Measurements from ENCODE around the gene WWC1. TPM values are rescaled to one million over a fixed set of nuclear protein-coding genes. Genes with fewer than 3 reads are reported as not detected.
A peak's percentile ranks its signal among the peaks of the same experiment; 100 is the strongest.

WWC1 gene
- total and polyA plus RNA-seq, 9 of the 15 experiments (the other 6 are each of a cell fraction or from before 2014, with no cell fraction given), result under 0.01 to 0.54 (median 0.42) TPM; not detected in 6

DNA sequence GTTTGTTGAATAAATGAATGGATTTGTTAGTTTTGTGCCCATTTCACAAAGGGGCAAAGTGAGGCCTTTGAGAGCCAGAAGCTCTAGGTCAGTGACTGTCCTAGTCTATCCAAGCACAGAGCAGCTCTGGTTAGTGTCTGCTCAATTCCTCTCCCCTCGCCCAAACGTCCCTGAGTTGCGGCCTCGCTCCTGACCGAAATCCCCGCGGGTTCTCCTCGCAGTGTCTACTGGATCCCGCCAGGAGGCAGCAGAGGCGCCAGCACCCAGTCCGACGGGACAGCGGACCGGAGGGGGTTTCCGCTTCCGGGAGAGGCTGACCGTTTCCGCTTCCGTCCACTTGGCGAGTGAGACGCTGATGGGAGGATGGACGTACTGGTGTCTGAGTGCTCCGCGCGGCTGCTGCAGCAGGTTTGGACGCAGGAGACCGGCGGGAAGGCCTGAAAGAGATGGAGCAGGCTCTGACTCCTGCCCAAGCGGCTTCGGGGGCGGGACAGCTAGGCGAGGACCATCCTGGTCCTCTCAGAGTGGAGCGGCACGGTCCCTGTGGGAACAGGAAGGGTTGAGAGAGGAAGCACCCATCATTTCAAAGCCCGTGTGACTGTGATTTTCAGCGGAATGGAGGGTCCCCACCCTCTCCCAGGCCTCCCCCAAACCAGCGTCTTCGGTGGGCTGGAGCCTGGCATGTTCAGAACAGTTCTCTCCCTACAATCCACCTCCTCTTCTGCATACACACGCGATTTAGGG, 194.9 kb downstream of the WWC1 start, which contains the start of gene RARS1 (continued):
- TF ChIP-seq SP1 (CRISPR knock-in tag; IDR thresholded peaks at IDR 0.05) (peak; percentile 57; the same call in 1 of the 2 replicates), ZBTB8A (IDR thresholded peaks at IDR 0.05; ENCODE audit: partially characterized antibody) (no peak), EGR1 (conservative IDR thresholded peaks at IDR 0.05) (no peak), ZNF785 (CRISPR knock-in tag; IDR thresholded peaks at IDR 0.05) (no peak), SMAD3 (CRISPR knock-in tag; conservative IDR thresholded peaks at IDR 0.05) (no peak), SIX5 (IDR thresholded peaks at IDR 0.05; ENCODE audit: borderline replicate concordance in 1 of 2, insufficient read depth in 1 of 2, low read depth in 1 of 2, low read length in 2 of 2) (peak; percentile 16 to 39; a peak in 3 of 4 replicates), DNMT1 (IDR thresholded peaks at IDR 0.05) (no peak), HNRNPLL (IDR thresholded peaks at IDR 0.05; ENCODE audit: low read depth, low read length, poor library complexity, severe bottlenecking) (no peak), PHB (CRISPR knock-in tag; IDR thresholded peaks at IDR 0.05) (no peak), C11orf30 (IDR thresholded peaks at IDR 0.05; ENCODE audit: low read depth) (peak; percentile 93), MCM7 (IDR thresholded peaks at IDR 0.05) (no peak), ZC3H8 (IDR thresholded peaks at IDR 0.05) (no peak)
- TF ChIP-seq, protein P1, sequence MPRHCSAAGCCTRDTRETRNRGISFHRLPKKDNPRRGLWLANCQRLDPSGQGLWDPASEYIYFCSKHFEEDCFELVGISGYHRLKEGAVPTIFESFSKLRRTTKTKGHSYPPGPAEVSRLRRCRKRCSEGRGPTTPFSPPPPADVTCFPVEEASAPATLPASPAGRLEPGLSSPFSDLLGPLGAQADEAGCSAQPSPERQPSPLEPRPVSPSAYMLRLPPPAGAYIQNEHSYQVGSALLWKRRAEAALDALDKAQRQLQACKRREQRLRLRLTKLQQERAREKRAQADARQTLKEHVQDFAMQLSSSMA (CRISPR knock-in tag; IDR thresholded peaks at IDR 0.05), result no peak
- TF ChIP-seq, protein P2, sequence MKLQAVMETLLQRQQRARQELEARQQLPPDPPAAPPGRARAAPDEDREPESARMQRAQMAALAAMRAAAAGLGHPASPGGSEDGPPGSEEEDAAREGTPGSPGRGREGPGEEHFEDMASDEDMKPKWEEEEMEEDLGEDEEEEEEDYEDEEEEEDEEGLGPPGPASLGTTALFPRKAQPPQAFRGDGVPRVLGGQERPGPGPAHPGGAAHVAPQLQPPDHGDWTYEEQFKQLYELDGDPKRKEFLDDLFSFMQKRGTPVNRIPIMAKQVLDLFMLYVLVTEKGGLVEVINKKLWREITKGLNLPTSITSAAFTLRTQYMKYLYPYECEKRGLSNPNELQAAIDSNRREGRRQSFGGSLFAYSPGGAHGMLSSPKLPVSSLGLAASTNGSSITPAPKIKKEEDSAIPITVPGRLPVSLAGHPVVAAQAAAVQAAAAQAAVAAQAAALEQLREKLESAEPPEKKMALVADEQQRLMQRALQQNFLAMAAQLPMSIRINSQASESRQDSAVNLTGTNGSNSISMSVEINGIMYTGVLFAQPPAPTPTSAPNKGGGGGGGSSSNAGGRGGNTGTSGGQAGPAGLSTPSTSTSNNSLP (IDR thresholded peaks at IDR 0.05; ENCODE audit: borderline replicate concordance, low read depth, low read length), result no peak
- TF ChIP-seq, protein P3, sequence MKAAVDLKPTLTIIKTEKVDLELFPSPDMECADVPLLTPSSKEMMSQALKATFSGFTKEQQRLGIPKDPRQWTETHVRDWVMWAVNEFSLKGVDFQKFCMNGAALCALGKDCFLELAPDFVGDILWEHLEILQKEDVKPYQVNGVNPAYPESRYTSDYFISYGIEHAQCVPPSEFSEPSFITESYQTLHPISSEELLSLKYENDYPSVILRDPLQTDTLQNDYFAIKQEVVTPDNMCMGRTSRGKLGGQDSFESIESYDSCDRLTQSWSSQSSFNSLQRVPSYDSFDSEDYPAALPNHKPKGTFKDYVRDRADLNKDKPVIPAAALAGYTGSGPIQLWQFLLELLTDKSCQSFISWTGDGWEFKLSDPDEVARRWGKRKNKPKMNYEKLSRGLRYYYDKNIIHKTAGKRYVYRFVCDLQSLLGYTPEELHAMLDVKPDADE (conservative IDR thresholded peaks at IDR 0.05; ENCODE audit: control insufficient read depth, low read depth, low read length), result peak; percentile 55; the same call in 1 of the 2 replicates
- TF ChIP-seq, protein P4, sequence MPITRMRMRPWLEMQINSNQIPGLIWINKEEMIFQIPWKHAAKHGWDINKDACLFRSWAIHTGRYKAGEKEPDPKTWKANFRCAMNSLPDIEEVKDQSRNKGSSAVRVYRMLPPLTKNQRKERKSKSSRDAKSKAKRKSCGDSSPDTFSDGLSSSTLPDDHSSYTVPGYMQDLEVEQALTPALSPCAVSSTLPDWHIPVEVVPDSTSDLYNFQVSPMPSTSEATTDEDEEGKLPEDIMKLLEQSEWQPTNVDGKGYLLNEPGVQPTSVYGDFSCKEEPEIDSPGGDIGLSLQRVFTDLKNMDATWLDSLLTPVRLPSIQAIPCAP (CRISPR knock-in tag; IDR thresholded peaks at IDR 0.05; ENCODE audit: borderline replicate concordance), result no peak
- TF ChIP-seq, protein P5, sequence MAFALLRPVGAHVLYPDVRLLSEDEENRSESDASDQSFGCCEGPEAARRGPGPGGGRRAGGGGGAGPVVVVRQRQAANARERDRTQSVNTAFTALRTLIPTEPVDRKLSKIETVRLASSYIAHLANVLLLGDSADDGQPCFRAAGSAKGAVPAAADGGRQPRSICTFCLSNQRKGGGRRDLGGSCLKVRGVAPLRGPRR (CRISPR knock-in tag; IDR thresholded peaks at IDR 0.05), result no peak
- TF ChIP-seq, protein P6, sequence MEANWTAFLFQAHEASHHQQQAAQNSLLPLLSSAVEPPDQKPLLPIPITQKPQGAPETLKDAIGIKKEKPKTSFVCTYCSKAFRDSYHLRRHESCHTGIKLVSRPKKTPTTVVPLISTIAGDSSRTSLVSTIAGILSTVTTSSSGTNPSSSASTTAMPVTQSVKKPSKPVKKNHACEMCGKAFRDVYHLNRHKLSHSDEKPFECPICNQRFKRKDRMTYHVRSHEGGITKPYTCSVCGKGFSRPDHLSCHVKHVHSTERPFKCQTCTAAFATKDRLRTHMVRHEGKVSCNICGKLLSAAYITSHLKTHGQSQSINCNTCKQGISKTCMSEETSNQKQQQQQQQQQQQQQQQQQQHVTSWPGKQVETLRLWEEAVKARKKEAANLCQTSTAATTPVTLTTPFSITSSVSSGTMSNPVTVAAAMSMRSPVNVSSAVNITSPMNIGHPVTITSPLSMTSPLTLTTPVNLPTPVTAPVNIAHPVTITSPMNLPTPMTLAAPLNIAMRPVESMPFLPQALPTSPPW (CRISPR knock-in tag; IDR thresholded peaks at IDR 0.05), result peak; percentile 81
- TF ChIP-seq, protein P7, sequence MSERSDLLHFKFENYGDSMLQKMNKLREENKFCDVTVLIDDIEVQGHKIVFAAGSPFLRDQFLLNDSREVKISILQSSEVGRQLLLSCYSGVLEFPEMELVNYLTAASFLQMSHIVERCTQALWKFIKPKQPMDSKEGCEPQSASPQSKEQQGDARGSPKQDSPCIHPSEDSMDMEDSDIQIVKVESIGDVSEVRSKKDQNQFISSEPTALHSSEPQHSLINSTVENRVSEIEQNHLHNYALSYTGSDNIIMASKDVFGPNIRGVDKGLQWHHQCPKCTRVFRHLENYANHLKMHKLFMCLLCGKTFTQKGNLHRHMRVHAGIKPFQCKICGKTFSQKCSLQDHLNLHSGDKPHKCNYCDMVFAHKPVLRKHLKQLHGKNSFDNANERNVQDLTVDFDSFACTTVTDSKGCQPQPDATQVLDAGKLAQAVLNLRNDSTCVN (CRISPR knock-in tag; IDR thresholded peaks at IDR 0.05), result 0 out of 2 replicates have a peak, but pooled peaks have one; percentile 6
- TF ChIP-seq, protein P8, sequence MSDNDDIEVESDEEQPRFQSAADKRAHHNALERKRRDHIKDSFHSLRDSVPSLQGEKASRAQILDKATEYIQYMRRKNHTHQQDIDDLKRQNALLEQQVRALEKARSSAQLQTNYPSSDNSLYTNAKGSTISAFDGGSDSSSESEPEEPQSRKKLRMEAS (CRISPR knock-in tag; IDR thresholded peaks at IDR 0.05), result no peak

Measured in K562 (cell line).